ENCODE results near the gene C15orf61.

The C15orf61 gene

GRCh38 chr15:67548862-67549651 lies 28.1 kb downstream of the C15orf61 start:
- in situ Hi-C loops (cut with HindIII; ENCODE audit: low sequenced_read_pairs): no loop called here

GRCh38 chr15:67549736-67550135 lies 28.8 kb downstream of the C15orf61 start:
- in situ Hi-C loops (cut with HindIII; ENCODE audit: low sequenced_read_pairs): no loop called here

- in situ Hi-C loops (cut with HindIII; ENCODE audit: low sequenced_read_pairs): no loop called here
These were observed 29.6 kb downstream of the C15orf61 start for GRCh38 chr15:67550522-67550921.

- in situ Hi-C loops (cut with HindIII; ENCODE audit: low sequenced_read_pairs): no loop called here
These were observed 30.3 kb downstream of the C15orf61 start for GRCh38 chr15:67551207-67551743.

- in situ Hi-C loops (cut with HindIII; ENCODE audit: low sequenced_read_pairs): no loop called here
These were observed 33.6 kb downstream of the C15orf61 start for GRCh38 chr15:67554580-67554979.

- in situ Hi-C loops (cut with HindIII; ENCODE audit: low sequenced_read_pairs): no loop called here
These were observed 36.1 kb downstream of the C15orf61 start for GRCh38 chr15:67556976-67557570.

- in situ Hi-C loops (cut with HindIII; ENCODE audit: low sequenced_read_pairs): no loop called here
These were observed 37.6 kb downstream of the C15orf61 start for GRCh38 chr15:67558502-67558901.

GRCh38 chr15:67559158-67559557 lies 38.2 kb downstream of the C15orf61 start:
- in situ Hi-C loops (cut with HindIII; ENCODE audit: low sequenced_read_pairs): no loop called here

GRCh38 chr15:67559576-67559975 lies 38.6 kb downstream of the C15orf61 start:
- in situ Hi-C loops (cut with HindIII; ENCODE audit: low sequenced_read_pairs): no loop called here

GRCh38 chr15:67560320-67560719 lies 39.4 kb downstream of the C15orf61 start:
- in situ Hi-C loops (cut with HindIII; ENCODE audit: low sequenced_read_pairs): loop anchor here (5.0 kb wide), 1 partner anchor 52 kb away; no protein-coding TSS in a partner anchor

GRCh38 chr15:67563092-67563491 lies 42.2 kb downstream of the C15orf61 start:
- in situ Hi-C loops (cut with HindIII; ENCODE audit: low sequenced_read_pairs): loop anchor here (5.0 kb wide), 1 partner anchor 49 kb away; no protein-coding TSS in a partner anchor

GRCh38 chr15:67564021-67564967 lies 43.4 kb downstream of the C15orf61 start:
- in situ Hi-C loops (cut with HindIII; ENCODE audit: low sequenced_read_pairs): loop anchor here (5.0 kb wide), 1 partner anchor 48 kb away; no protein-coding TSS in a partner anchor

GRCh38 chr15:67564968-67565345 lies 44.0 kb downstream of the C15orf61 start:
- in situ Hi-C loops (cut with HindIII; ENCODE audit: low sequenced_read_pairs): loop anchor here (5.0 kb wide), 1 partner anchor 47 kb away; no protein-coding TSS in a partner anchor

GRCh38 chr15:67569668-67570067 lies 48.7 kb downstream of the C15orf61 start:
- in situ Hi-C loops (cut with HindIII; ENCODE audit: low sequenced_read_pairs): no loop called here

- in situ Hi-C loops (cut with HindIII; ENCODE audit: low sequenced_read_pairs): no loop called here
These were observed 50.1 kb downstream of the C15orf61 start for GRCh38 chr15:67570875-67571647.

GRCh38 chr15:67571648-67572415 lies 50.9 kb downstream of the C15orf61 start:
- in situ Hi-C loops (cut with HindIII; ENCODE audit: low sequenced_read_pairs): no loop called here

GRCh38 chr15:67573194-67573593 lies 52.3 kb downstream of the C15orf61 start:
- in situ Hi-C loops (cut with HindIII; ENCODE audit: low sequenced_read_pairs): no loop called here

- in situ Hi-C loops (cut with HindIII; ENCODE audit: low sequenced_read_pairs): no loop called here
These were observed 54.1 kb downstream of the C15orf61 start for GRCh38 chr15:67575039-67575502.

- in situ Hi-C loops (cut with HindIII; ENCODE audit: low sequenced_read_pairs): no loop called here
These were observed 57.2 kb downstream of the C15orf61 start for GRCh38 chr15:67578020-67578600.

Measured in endothelial cell of hepatic sinusoid (primary cell).